ENCODE measurements around the gene SWAP70. TPM values are rescaled to one million over a fixed set of nuclear protein-coding genes. Genes with fewer than 3 reads are reported as not detected.
A peak's percentile ranks its signal among the peaks of the same experiment; 100 is the strongest.

Gene SWAP70
- total RNA-seq, 2 donors from 2014 or later = 28.8 to 30.7 TPM

GRCh38 chr11:9753021-9753420 is 89.1 kb downstream of the SWAP70 start:
- Mint-ChIP-seq H3K9me3 (peaks cover 1% of the 10 kb centered on the region), H3K4me1 (peaks cover 7% of the 10 kb centered on the region), H3K27me3 (ENCODE audit: insufficient read depth) (no peaks in the 10 kb centered on the region), H3K4me3 (no peak overlapping the region), H3K36me3 (ENCODE audit: low read depth) (peaks cover 42% of the 10 kb centered on the region), H3K27ac (no peak overlapping the region)
- peaks cover 8% of the 10 kb centered on the region for H3K9me3 ChIP-seq (ENCODE audit: control insufficient read depth, low read length)
- H3K9ac ChIP-seq (ENCODE audit: extremely low read depth, low read length, poor library complexity, severe bottlenecking) = no peak overlapping the region
- 90 to 95% methylated on average over 2 to 3 of the region's 3 CpGs for WGBS, 2 experiments (ENCODE audit: insufficient coverage in 1 of 2, insufficient read length in 1 of 2)
- H3K27me3 ChIP-seq (ENCODE audit: control insufficient read depth, insufficient read depth, low read length, poor library complexity, severe bottlenecking) = no peaks in the 10 kb centered on the region
- TF ChIP-seq CTCF (conservative IDR thresholded peaks at IDR 0.05) = no peak
- DNase-seq = no peak
- H3K4me1 ChIP-seq (ENCODE audit: control insufficient read depth, insufficient read depth, low read length) = no peaks in the 10 kb centered on the region
- H3K36me3 ChIP-seq (ENCODE audit: control insufficient read depth, insufficient read depth, low read length) = peaks cover 42% of the 10 kb centered on the region
- H3K4me3 ChIP-seq (ENCODE audit: low read length) = no peak overlapping the region
- H3K27ac ChIP-seq (ENCODE audit: low read depth, low read length) = no peak overlapping the region

GRCh38 chr11:9754010-9754471 is 90.2 kb downstream of the SWAP70 start:
- Histone ChIP-seq H3K9me3 (ENCODE audit: control insufficient read depth, low read length) (no peaks in the 10 kb centered on the region), H3K36me3 (ENCODE audit: control insufficient read depth, insufficient read depth, low read length) (peaks cover 32% of the 10 kb centered on the region), H3K27me3 (ENCODE audit: control insufficient read depth, insufficient read depth, low read length, poor library complexity, severe bottlenecking) (no peaks in the 10 kb centered on the region), H3K4me1 (ENCODE audit: control insufficient read depth, insufficient read depth, low read length) (no peaks in the 10 kb centered on the region), H3K27ac (ENCODE audit: low read depth, low read length) (no peak overlapping the region), H3K4me3 (ENCODE audit: low read length) (no peak overlapping the region), H3K9ac (ENCODE audit: extremely low read depth, low read length, poor library complexity, severe bottlenecking) (no peak overlapping the region)
- Mint-ChIP-seq H3K9me3 (no peaks in the 10 kb centered on the region), H3K27ac (no peak overlapping the region), H3K4me1 (peaks cover 10% of the 10 kb centered on the region), H3K4me3 (no peak overlapping the region), H3K36me3 (ENCODE audit: low read depth) (peaks cover 32% of the 10 kb centered on the region), H3K27me3 (ENCODE audit: insufficient read depth) (no peaks in the 10 kb centered on the region)
- WGBS, 2 experiments (ENCODE audit: insufficient coverage in 1 of 2, insufficient read length in 1 of 2) = 93 to 100% methylated on average over 2 to 3 of the region's 3 CpGs
- DNase-seq = no peak
- TF ChIP-seq CTCF (conservative IDR thresholded peaks at IDR 0.05) = no peak

GRCh38 chr11:9755561-9756185 is 91.8 kb downstream of the SWAP70 start:
- DNase-seq = no peak
- TF ChIP-seq CTCF (conservative IDR thresholded peaks at IDR 0.05) = no peak
- 86 to 89% methylated on average over 5 to 7 of the region's 7 CpGs for WGBS, 2 experiments (ENCODE audit: insufficient coverage in 1 of 2, insufficient read length in 1 of 2)
- no peak overlapping the region for H3K27ac ChIP-seq (ENCODE audit: low read depth, low read length)
- Mint-ChIP-seq H3K4me3 (no peak overlapping the region), H3K4me1 (peaks cover 9% of the 10 kb centered on the region), H3K36me3 (ENCODE audit: low read depth) (peaks cover 21% of the 10 kb centered on the region), H3K9me3 (no peaks in the 10 kb centered on the region), H3K27ac (peak overlapping the region; percentile 4), H3K27me3 (ENCODE audit: insufficient read depth) (no peaks in the 10 kb centered on the region)
- no peak overlapping the region for H3K4me3 ChIP-seq (ENCODE audit: low read length)
- peaks cover 21% of the 10 kb centered on the region for H3K36me3 ChIP-seq (ENCODE audit: control insufficient read depth, insufficient read depth, low read length)
- no peak overlapping the region for H3K9ac ChIP-seq (ENCODE audit: extremely low read depth, low read length, poor library complexity, severe bottlenecking)
- no peaks in the 10 kb centered on the region for H3K4me1 ChIP-seq (ENCODE audit: control insufficient read depth, insufficient read depth, low read length)
- H3K9me3 ChIP-seq (ENCODE audit: control insufficient read depth, low read length) = no peaks in the 10 kb centered on the region
- H3K27me3 ChIP-seq (ENCODE audit: control insufficient read depth, insufficient read depth, low read length, poor library complexity, severe bottlenecking) = no peaks in the 10 kb centered on the region
